ENCODE results near the gene SLC37A4. TPM values are rescaled to one million over a fixed set of nuclear protein-coding genes. Genes with fewer than 3 reads are reported as not detected.

Gene SLC37A4
- polyA plus RNA-seq, 1 donor from 2014 or later = 23.5 TPM

GRCh38 chr11:119014209-119014924 lies 16.3 kb downstream of the SLC37A4 start:
- no peak overlapping the region for H3K27ac ChIP-seq (ENCODE audit: low read length)
- no peaks in the 10 kb centered on the region for H4K20me1 ChIP-seq (ENCODE audit: insufficient read depth)
- H3K27me3 ChIP-seq (ENCODE audit: insufficient read depth, low read depth, low read length) = no peaks in the 10 kb centered on the region
- no peaks in the 10 kb centered on the region for H3F3A ChIP-seq (ENCODE audit: insufficient read depth, low read length, poor library complexity, severe bottlenecking)
- H3K36me3 ChIP-seq (ENCODE audit: insufficient read depth, low read length) = peaks cover 12% of the 10 kb centered on the region
- H2AFZ ChIP-seq (ENCODE audit: low read depth, low read length) = no peak overlapping the region
- no peak overlapping the region for H3K4me3 ChIP-seq (ENCODE audit: low read length)
- no peak overlapping the region for H3K4me2 ChIP-seq (ENCODE audit: low read length)
- H3K79me2 ChIP-seq (replicated peaks; ENCODE audit: insufficient read depth, low read length) = peaks cover 28% of the 10 kb centered on the region
- no peaks in the 10 kb centered on the region for H3K9me2 ChIP-seq (ENCODE audit: insufficient read depth, low read length)
- TF ChIP-seq SMC3 (conservative IDR thresholded peaks at IDR 0.05; ENCODE audit: poor library complexity) = no peak
- no peak for TF ChIP-seq REST (IDR thresholded peaks at IDR 0.05; ENCODE audit: borderline replicate concordance)
- no peak for TF ChIP-seq TAF1 (IDR thresholded peaks at IDR 0.05; ENCODE audit: low read depth)
- no peak for TF ChIP-seq MXI1 (conservative IDR thresholded peaks at IDR 0.05; ENCODE audit: poor library complexity, severe bottlenecking)
- TF ChIP-seq EP300 (conservative IDR thresholded peaks at IDR 0.05; ENCODE audit: poor library complexity, severe bottlenecking) = no peak
- no peak for TF ChIP-seq POLR2AphosphoS5 (IDR thresholded peaks at IDR 0.05)
- no peak for TF ChIP-seq CTCF (IDR thresholded peaks at IDR 0.05; ENCODE audit: poor library complexity, severe bottlenecking)
- no peak for TF ChIP-seq EZH2 (IDR thresholded peaks at IDR 0.05; ENCODE audit: borderline replicate concordance, insufficient read depth, low read length, poor library complexity, severe bottlenecking)
- no peak for TF ChIP-seq RAD21 (conservative IDR thresholded peaks at IDR 0.05)
- no peaks in the 10 kb centered on the region for H3K9me3 ChIP-seq (ENCODE audit: low read length)
- H3K9ac ChIP-seq (ENCODE audit: low read length) = no peak overlapping the region

- H3K9me2 ChIP-seq (ENCODE audit: insufficient read depth, low read length) = no peaks in the 10 kb centered on the region
- no peaks in the 10 kb centered on the region for H3K27me3 ChIP-seq (ENCODE audit: insufficient read depth, low read depth, low read length)
- peaks cover 12% of the 10 kb centered on the region for H3K36me3 ChIP-seq (ENCODE audit: insufficient read depth, low read length)
- peaks cover 24% of the 10 kb centered on the region for H3K79me2 ChIP-seq (replicated peaks; ENCODE audit: insufficient read depth, low read length)
- no peaks in the 10 kb centered on the region for H3F3A ChIP-seq (ENCODE audit: insufficient read depth, low read length, poor library complexity, severe bottlenecking)
- H3K9ac ChIP-seq (ENCODE audit: low read length) = no peak overlapping the region
- no peak overlapping the region for H3K4me2 ChIP-seq (ENCODE audit: low read length)
- H2AFZ ChIP-seq (ENCODE audit: low read depth, low read length) = no peak overlapping the region
- no peak overlapping the region for H3K4me3 ChIP-seq (ENCODE audit: low read length)
- H3K9me3 ChIP-seq (ENCODE audit: low read length) = no peaks in the 10 kb centered on the region
- no peak overlapping the region for H3K27ac ChIP-seq (ENCODE audit: low read length)
- no peak for TF ChIP-seq EZH2 (IDR thresholded peaks at IDR 0.05; ENCODE audit: borderline replicate concordance, insufficient read depth, low read length, poor library complexity, severe bottlenecking)
- TF ChIP-seq TAF1 (IDR thresholded peaks at IDR 0.05; ENCODE audit: low read depth) = no peak
- TF ChIP-seq SMC3 (conservative IDR thresholded peaks at IDR 0.05; ENCODE audit: poor library complexity) = no peak
- TF ChIP-seq RAD21 (conservative IDR thresholded peaks at IDR 0.05) = no peak
- no peak for TF ChIP-seq POLR2AphosphoS5 (IDR thresholded peaks at IDR 0.05)
- no peak for TF ChIP-seq REST (IDR thresholded peaks at IDR 0.05; ENCODE audit: borderline replicate concordance)
- TF ChIP-seq EP300 (conservative IDR thresholded peaks at IDR 0.05; ENCODE audit: poor library complexity, severe bottlenecking) = no peak
- TF ChIP-seq MXI1 (conservative IDR thresholded peaks at IDR 0.05; ENCODE audit: poor library complexity, severe bottlenecking) = no peak
- TF ChIP-seq CTCF (IDR thresholded peaks at IDR 0.05; ENCODE audit: poor library complexity, severe bottlenecking) = no peak
- no peaks in the 10 kb centered on the region for H4K20me1 ChIP-seq (ENCODE audit: insufficient read depth)
Observed at GRCh38 chr11:119012629-119013170, 18.0 kb downstream of the SLC37A4 start.

Data from neural cell (in vitro differentiated cells).